ENCODE data around the gene EXOC3.

The EXOC3 gene

DNA sequence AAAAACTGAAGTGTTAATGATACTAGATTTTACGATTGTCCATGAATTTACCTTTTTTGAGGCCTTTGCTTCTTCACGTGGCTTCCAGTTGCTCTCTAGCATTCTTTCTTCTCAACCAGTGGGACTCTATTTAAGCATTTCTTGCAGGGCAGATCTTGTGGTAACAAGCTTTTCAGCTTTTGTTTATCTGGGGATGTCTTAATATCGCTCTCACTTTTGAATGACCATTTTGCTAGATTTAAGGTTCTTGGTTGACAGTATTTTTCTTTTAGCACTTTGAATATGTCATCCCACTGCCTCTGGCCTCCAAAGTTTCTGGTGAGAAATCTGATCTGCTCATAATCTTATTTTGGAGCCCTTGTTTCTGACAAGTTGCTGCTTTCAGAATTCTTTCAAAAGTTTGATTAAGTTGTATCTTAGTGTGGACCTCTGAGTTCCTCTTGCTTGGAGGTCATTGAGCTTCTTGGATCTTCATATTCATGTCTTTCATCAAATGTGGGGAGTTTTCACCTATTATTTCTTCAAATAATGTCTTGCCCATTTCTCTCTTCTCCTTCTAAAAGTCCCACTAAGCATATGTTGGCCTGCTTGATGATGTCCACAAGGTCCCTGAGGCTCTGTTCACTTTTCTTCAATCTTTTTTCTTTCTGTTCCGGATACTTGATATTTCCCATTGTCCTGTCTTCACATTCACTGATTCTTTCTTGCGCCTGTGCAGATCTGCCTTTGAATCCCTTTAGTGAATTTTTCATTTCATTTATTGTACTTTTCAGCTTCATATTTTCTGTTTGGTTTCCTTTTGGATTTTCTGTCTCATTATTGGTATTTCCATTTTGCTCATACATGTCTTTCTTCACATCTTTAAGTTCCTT is 8.8 kb downstream of the EXOC3 start:
- Histone ChIP-seq H3K4me1 (ENCODE audit: control insufficient read depth, insufficient read depth, low read length) (peaks cover 4% of the 10 kb centered on the region), H3K27ac (ENCODE audit: low read length) (no peak overlapping the region), H3K36me3 (ENCODE audit: control insufficient read depth, insufficient read depth, low read length) (peaks cover 31% of the 10 kb centered on the region), H3K9me3 (ENCODE audit: control insufficient read depth, insufficient read depth, low read length) (no peaks in the 10 kb centered on the region), H3K27me3 (ENCODE audit: control insufficient read depth, insufficient read depth, low read length) (no peaks in the 10 kb centered on the region), H3K4me3 (ENCODE audit: low read length) (no peak overlapping the region)
- DNase-seq (ENCODE audit: low read depth, low spot score) = no peak
- no CpG with 5 or more reads among the region's 5 CpGs for WGBS (ENCODE audit: insufficient coverage, insufficient read length)

DNA sequence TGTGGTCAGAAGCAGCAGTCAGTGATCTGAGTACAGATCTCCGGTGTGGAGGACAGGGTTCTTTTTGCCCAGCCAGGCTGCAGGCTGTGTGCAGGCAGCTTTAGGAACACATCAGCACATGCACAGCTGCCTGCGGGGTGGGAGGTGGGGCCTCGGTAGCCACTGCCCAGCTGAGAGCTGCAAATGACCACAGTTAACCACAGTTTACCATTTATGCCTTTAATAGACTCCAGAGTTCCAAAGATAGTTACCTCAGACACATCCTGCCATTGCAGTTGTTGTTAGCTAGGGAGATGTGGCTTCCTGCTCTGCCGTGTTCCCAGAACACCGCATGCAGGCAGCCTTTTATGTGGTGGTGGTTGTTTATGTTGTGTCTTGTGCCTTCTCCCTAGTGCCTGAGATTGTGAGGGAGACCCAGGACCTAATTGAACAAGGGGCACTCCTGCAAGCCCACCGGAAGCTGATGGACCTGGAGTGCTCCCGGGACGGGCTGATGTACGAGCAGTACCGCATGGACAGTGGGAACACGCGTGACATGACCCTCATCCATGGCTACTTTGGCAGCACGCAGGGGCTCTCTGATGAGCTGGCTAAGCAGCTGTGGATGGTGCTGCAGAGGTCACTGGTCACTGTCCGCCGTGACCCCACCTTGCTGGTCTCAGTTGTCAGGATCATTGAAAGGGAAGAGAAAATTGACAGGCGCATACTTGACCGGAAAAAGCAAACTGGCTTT is 10.2 kb downstream of the EXOC3 start:
- no peak for DNase-seq (ENCODE audit: low read depth, low spot score)
- no CpG with 5 or more reads among the region's 17 CpGs for WGBS (ENCODE audit: insufficient coverage, insufficient read length)
- H3K36me3 ChIP-seq (ENCODE audit: control insufficient read depth, insufficient read depth, low read length) = peaks cover 21% of the 10 kb centered on the region
- H3K4me1 ChIP-seq (ENCODE audit: control insufficient read depth, insufficient read depth, low read length) = peaks cover 4% of the 10 kb centered on the region
- H3K4me3 ChIP-seq (ENCODE audit: low read length) = no peak overlapping the region
- H3K27me3 ChIP-seq (ENCODE audit: control insufficient read depth, insufficient read depth, low read length) = no peaks in the 10 kb centered on the region
- no peak overlapping the region for H3K27ac ChIP-seq (ENCODE audit: low read length)
- H3K9me3 ChIP-seq (ENCODE audit: control insufficient read depth, insufficient read depth, low read length) = no peaks in the 10 kb centered on the region

DNA sequence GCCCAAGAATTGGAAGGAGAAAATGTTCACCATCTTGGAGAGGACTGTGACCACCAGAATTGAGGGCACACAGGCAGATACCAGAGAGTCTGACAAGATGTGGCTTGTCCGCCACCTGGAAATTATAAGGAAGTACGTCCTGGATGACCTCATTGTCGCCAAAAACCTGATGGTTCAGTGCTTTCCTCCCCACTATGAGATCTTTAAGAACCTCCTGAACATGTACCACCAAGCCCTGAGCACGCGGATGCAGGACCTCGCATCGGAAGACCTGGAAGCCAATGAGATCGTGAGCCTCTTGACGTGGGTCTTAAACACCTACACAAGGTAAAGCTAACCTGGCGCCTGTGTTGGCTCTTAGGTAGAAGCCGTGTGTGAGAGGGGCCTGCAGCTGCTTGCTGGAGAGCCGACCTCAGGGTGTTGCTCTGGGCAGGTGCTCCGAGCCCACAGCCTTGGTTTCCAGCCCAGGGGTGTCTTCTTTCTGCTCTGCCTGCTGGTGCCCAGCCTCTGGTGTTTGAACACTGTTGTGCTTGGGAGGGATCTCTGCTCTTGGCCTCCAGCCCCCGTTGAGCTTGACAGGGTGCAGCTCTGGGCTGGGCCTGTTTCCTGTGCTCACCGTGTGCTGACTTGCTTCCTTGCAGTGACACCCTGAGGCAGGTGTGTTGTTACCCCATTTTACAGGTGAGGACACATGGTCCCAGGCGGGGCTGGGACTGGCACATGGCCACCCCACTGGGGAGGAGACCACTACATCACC is 10.9 kb downstream of the EXOC3 start:
- Histone ChIP-seq H3K4me1 (ENCODE audit: control insufficient read depth, insufficient read depth, low read length) (peaks cover 4% of the 10 kb centered on the region), H3K9me3 (ENCODE audit: control insufficient read depth, insufficient read depth, low read length) (no peaks in the 10 kb centered on the region), H3K36me3 (ENCODE audit: control insufficient read depth, insufficient read depth, low read length) (peaks cover 15% of the 10 kb centered on the region), H3K27me3 (ENCODE audit: control insufficient read depth, insufficient read depth, low read length) (no peaks in the 10 kb centered on the region), H3K27ac (ENCODE audit: low read length) (no peak overlapping the region), H3K4me3 (ENCODE audit: low read length) (no peak overlapping the region)
- no CpG with 5 or more reads among the region's 16 CpGs for WGBS (ENCODE audit: insufficient coverage, insufficient read length)
- DNase-seq (ENCODE audit: low read depth, low spot score) = no peak

DNA sequence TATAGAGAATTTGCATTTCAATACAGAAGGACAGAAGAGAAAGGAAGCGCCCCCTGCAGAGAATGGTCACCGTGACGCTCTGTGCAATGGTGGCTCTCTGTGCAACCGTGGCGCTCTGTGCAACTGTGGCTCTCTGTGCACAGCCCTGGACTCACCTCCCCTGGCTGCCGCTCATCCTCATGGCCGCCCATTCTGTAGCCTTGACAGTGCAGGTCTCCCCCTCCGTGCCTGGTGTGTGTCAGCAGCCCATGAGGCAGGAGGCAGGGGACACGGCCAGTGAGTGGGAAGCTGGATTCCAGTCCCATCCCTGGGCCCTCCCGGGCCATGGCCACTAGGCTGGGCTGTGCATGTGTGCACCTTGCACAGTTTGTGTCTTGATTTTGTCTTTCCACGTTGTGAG is 12.0 kb downstream of the EXOC3 start:
- Histone ChIP-seq H3K4me1 (ENCODE audit: control insufficient read depth, insufficient read depth, low read length) (peaks cover 4% of the 10 kb centered on the region), H3K9me3 (ENCODE audit: control insufficient read depth, insufficient read depth, low read length) (no peaks in the 10 kb centered on the region), H3K36me3 (ENCODE audit: control insufficient read depth, insufficient read depth, low read length) (peaks cover 17% of the 10 kb centered on the region), H3K27ac (ENCODE audit: low read length) (no peak overlapping the region), H3K27me3 (ENCODE audit: control insufficient read depth, insufficient read depth, low read length) (no peaks in the 10 kb centered on the region), H3K4me3 (ENCODE audit: low read length) (no peak overlapping the region)
- no CpG with 5 or more reads among the region's 11 CpGs for WGBS (ENCODE audit: insufficient coverage, insufficient read length)
- no peak for DNase-seq (ENCODE audit: low read depth, low spot score)

DNA sequence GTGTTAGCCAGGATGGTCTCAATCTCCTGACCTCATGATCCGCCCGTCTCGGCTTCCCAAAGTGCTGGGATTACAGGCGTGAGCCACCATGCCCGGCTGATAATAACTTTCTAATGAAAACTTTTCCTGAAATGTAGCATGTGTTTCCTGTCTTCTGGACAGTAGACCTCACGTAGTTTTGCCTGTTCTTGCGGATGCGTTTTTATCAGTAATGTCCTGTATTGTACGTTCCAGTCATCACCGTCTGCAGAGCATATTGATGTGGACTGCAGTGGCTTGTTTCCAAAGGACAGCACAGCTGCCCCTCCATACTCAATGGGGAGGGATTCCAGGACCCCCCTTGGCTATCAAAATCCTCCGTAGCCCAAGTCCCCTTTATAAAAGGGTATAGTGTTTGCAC is 12.8 kb downstream of the EXOC3 start:
- no CpG with 5 or more reads among the region's 11 CpGs for WGBS (ENCODE audit: insufficient coverage, insufficient read length)
- Histone ChIP-seq H3K36me3 (ENCODE audit: control insufficient read depth, insufficient read depth, low read length) (peaks cover 21% of the 10 kb centered on the region), H3K4me1 (ENCODE audit: control insufficient read depth, insufficient read depth, low read length) (peaks cover 4% of the 10 kb centered on the region)

DNA sequence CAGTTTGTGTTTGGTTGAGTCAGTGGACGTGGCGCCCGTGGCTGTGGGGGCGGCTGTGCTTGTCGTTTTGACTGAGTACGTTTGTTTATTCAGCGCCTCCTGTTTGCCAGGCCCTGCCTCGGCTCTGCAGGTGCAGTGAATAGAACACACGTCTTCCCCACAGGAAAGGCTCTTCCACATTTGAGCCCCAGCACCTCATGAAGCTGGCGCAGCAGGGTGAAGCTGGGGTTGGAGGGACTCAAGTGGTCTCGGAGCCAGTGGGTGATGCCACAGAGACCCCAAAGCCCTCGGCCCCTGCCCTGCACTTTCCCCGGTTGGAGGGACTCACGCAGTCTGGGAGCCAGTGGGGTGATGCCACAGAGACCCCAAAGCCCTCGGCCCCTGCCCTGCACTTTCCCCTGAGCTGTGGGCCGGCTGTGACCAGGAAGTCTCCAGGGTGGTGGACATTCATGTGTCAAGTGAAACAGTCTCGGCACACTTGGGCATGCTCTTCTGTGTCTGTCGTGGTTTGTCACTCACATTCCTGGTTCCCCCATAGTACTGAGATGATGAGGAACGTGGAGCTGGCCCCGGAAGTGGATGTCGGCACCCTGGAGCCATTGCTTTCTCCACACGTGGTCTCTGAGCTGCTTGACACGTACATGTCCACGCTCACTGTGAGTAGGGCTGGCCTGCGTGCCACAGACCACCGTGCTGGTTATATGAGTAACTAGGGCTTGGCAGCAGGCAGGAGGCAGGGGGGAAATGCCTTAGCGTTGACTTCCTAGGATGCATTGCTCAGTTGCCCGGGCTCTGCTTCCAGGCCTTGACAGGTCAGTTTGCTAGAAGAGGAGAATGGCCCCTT is 13.6 kb downstream of the EXOC3 start:
- Histone ChIP-seq H3K4me1 (ENCODE audit: control insufficient read depth, insufficient read depth, low read length) (peaks cover 4% of the 10 kb centered on the region), H3K27me3 (ENCODE audit: control insufficient read depth, insufficient read depth, low read length) (no peaks in the 10 kb centered on the region), H3K4me3 (ENCODE audit: low read length) (no peak overlapping the region), H3K27ac (ENCODE audit: low read length) (no peak overlapping the region), H3K9me3 (ENCODE audit: control insufficient read depth, insufficient read depth, low read length) (no peaks in the 10 kb centered on the region), H3K36me3 (ENCODE audit: control insufficient read depth, insufficient read depth, low read length) (peaks cover 21% of the 10 kb centered on the region)
- DNase-seq (ENCODE audit: low read depth, low spot score) = no peak
- no CpG with 5 or more reads among the region's 28 CpGs for WGBS (ENCODE audit: insufficient coverage, insufficient read length)

More for the DNA sequence above, 12.8 kb downstream of the EXOC3 start:
- no peaks in the 10 kb centered on the region for H3K9me3 ChIP-seq (ENCODE audit: control insufficient read depth, insufficient read depth, low read length)
- no peaks in the 10 kb centered on the region for H3K27me3 ChIP-seq (ENCODE audit: control insufficient read depth, insufficient read depth, low read length)
- H3K4me3 ChIP-seq (ENCODE audit: low read length) = no peak overlapping the region
- DNase-seq (ENCODE audit: low read depth, low spot score) = no peak
- H3K27ac ChIP-seq (ENCODE audit: low read length) = no peak overlapping the region

DNA sequence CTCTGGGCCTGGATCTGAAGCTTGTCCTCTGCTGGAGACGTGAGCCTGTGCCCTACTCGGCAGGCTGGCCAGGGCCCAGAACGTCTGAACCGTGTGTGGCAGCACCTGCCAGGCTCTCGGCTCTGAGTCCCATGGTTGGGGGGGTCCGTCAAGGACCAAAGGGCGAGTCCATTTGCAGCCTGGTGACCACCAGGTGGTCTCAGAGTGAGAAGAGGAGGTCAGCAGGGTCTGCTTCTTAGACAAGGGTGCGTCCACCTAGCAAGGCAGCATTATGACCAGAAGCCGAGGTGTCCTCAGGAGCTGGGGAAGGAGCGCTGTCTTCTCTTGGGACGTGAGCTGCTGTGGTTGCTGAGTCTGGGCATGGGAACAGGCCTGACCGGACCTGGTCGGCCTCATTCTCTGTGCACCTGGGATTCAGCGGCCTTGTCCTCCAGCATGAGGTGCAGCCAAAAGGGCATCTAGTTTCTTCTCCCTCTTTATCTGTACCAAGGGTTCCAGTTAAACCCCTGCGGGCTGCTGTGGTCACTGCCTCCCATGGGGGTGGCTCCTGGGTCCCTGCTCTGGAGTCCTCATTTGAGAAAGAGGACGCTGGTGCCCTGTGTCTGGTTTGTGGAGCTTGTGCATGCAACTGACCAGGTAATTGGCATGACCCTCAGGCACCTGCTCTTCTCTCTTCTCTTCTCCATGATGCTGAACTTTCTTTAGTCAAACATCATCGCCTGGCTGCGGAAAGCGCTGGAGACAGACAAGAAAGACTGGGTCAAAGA is 14.4 kb downstream of the EXOC3 start:
- Histone ChIP-seq H3K27ac (ENCODE audit: low read length) (no peak overlapping the region), H3K27me3 (ENCODE audit: control insufficient read depth, insufficient read depth, low read length) (no peaks in the 10 kb centered on the region), H3K36me3 (ENCODE audit: control insufficient read depth, insufficient read depth, low read length) (peaks cover 21% of the 10 kb centered on the region), H3K4me3 (ENCODE audit: low read length) (no peak overlapping the region), H3K4me1 (ENCODE audit: control insufficient read depth, insufficient read depth, low read length) (peaks cover 4% of the 10 kb centered on the region), H3K9me3 (ENCODE audit: control insufficient read depth, insufficient read depth, low read length) (no peaks in the 10 kb centered on the region)
- WGBS (ENCODE audit: insufficient coverage, insufficient read length) = no CpG with 5 or more reads among the region's 19 CpGs
- no peak for DNase-seq (ENCODE audit: low read depth, low spot score)

DNA sequence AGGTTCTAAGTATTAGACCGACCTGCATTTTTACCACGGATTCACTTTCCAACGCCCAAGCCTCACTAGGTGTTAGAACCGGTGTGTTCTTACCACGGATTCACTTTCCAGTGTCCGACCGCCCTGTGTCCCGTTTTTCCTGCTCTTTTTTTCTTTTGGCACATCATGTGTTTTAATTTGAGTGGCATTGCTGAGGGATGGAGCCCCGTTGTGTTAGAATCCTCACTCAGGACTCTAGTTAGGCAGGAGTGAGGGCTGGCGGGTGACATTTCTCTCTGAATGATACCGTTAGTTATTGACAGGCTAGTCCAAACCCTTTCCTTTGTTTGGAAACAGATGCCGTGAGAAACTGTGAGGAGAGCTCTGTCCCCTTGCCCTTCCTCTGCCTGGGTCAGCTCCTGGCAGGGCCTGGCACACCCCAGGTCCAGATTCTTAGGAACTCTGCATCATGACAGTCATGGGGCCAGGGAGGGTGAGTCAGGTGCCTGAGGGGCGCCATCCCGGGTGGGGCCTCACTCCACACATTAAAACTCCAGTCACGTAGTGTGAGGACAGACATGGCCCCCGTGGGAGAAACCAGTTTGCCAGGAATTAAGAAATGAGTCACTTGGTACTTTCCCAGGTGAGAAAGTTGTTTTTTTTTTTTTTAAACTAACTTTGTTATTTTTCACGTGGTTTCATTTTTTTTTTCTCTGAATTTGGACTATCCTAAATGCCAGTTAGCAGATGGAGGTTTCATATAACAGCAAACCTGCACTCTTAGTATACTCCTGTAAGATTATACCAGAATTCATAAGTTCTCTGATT is 15.8 kb downstream of the EXOC3 start:
- WGBS (ENCODE audit: insufficient coverage, insufficient read length) = no CpG with 5 or more reads among the region's 17 CpGs

More for the DNA sequence above, 15.8 kb downstream of the EXOC3 start:
- no peaks in the 10 kb centered on the region for H3K9me3 ChIP-seq (ENCODE audit: control insufficient read depth, insufficient read depth, low read length)
- peaks cover 13% of the 10 kb centered on the region for H3K36me3 ChIP-seq (ENCODE audit: control insufficient read depth, insufficient read depth, low read length)
- DNase-seq (ENCODE audit: low read depth, low spot score) = no peak
- no peak overlapping the region for H3K27ac ChIP-seq (ENCODE audit: low read length)
- peaks cover 4% of the 10 kb centered on the region for H3K4me1 ChIP-seq (ENCODE audit: control insufficient read depth, insufficient read depth, low read length)
- no peaks in the 10 kb centered on the region for H3K27me3 ChIP-seq (ENCODE audit: control insufficient read depth, insufficient read depth, low read length)
- no peak overlapping the region for H3K4me3 ChIP-seq (ENCODE audit: low read length)

Data from iPS DF 6.9 (cell line).